HepG2 (cell line): Measurements from ENCODE around the gene RBM6. TPM values are rescaled to one million over a fixed set of nuclear protein-coding genes. Genes with fewer than 3 reads are reported as not detected.

ENCODE experiments used
- ATAC-seq: fragments of 200-7000 bp; cut with Tn5 transposase; 3 replicates; pipeline ENCODE4 v1.9.1; 2020; ENCODE audit warnings: mild to moderate bottlenecking, moderate library complexity
- BruUV-seq: library from RNA; stranded (reverse); fragments of 400-500 nt; replicated peaks from 2 replicates; lab custom pipeline; 2021; lab: Mats Ljungman, UMichigan
- CTCF ChIA-PET: fragments of 300-600 bp; formaldehyde crosslinking; extraction: SDS; loops from one replicate; lab custom pipeline; 2021; ENCODE audit warnings: low total read pairs, inconsistent platforms, low intra/inter-chr PET ratio; lab: Yijun Ruan, JAX
- POLR2A ChIA-PET: fragments of 350-600 bp; sonication (Branson Sonifier 250); formaldehyde crosslinking; loops from one replicate; lab custom pipeline; 2020; ENCODE audit warnings: antibody characterized with exemption, inconsistent platforms; lab: Yijun Ruan, JAX
- DNase-seq: peaks from one replicate; pipeline ENCODE4 v3.0.0-alpha.2; 2015; ENCODE audit warnings: low spot score
- FAIRE-seq: peaks from 3 replicates; lab custom pipeline; 2011; peaks lifted over from hg19 to GRCh38; lab: Jason Lieb, UNC
- H2AFZ ChIP-seq: one replicate; pipeline ENCODE4 v1.6.1; 2011; ENCODE audit warnings: low read length, inconsistent platforms
- H3K27ac ChIP-seq: fragments of 300-600 bp; 3 replicates; pipeline ENCODE4 v1.8.0; 2011; ENCODE audit warnings: mixed run types, mild to moderate bottlenecking, mixed read lengths, low read length, inconsistent platforms; ENCODE audit not compliant: insufficient read depth; ENCODE audit errors: extremely low read length
- H3K27me3 ChIP-seq, 2 experiments: fragments of 200-600 bp in 1 of 2; 2 replicates in 1 of 2; 3 replicates in 1 of 2; pipeline versions ENCODE4 v1.6.0 to v1.8.0; 2011; ENCODE audit warnings: low read length in 2 of 2, mild to moderate bottlenecking in 2 of 2, moderate library complexity in 2 of 2, inconsistent platforms in 1 of 2; ENCODE audit not compliant: insufficient read depth in 2 of 2, control insufficient read depth in 1 of 2
- H3K36me3 ChIP-seq, 2 experiments: fragments of 200-600 bp in 1 of 2; replicated peaks in 1 of 2; 2 replicates in 1 of 2; 3 replicates in 1 of 2; pipeline versions ENCODE4 v1.5.1 to v1.8.0; 2011; ENCODE audit warnings: low read length in 2 of 2, inconsistent platforms in 1 of 2; ENCODE audit not compliant: insufficient read depth in 2 of 2, control insufficient read depth in 1 of 2
- H3K4me1 ChIP-seq: 2 replicates; pipeline ENCODE4 v1.5.1; 2012; ENCODE audit warnings: low read length, inconsistent platforms; ENCODE audit not compliant: insufficient read depth
- H3K4me2 ChIP-seq: 2 replicates; pipeline ENCODE4 v1.6.0; 2011; ENCODE audit warnings: low read depth, low read length, inconsistent platforms
- H3K4me3 ChIP-seq, 3 experiments: fragments of 200-600 bp in 1 of 3; sonication (generic), shearing (Covaris generic) in 1 of 3; replicated peaks in 1 of 3; 2 replicates each; pipeline ENCODE4 v1.5.1; 2011 to 2016; ENCODE audit warnings: low read length in 3 of 3, inconsistent platforms in 2 of 3, low read depth in 2 of 3, mild to moderate bottlenecking in 2 of 3, control low read depth in 1 of 3, mixed read lengths in 1 of 3; ENCODE audit not compliant: insufficient read depth in 1 of 3
- H3K79me2 ChIP-seq: one replicate; pipeline ENCODE4 v1.6.1; 2011; ENCODE audit warnings: low read length, inconsistent platforms; ENCODE audit not compliant: insufficient read depth
- H3K9ac ChIP-seq: 2 replicates; pipeline ENCODE4 v1.6.0; 2011; ENCODE audit warnings: mild to moderate bottlenecking, low read depth, low read length, inconsistent platforms; ENCODE audit not compliant: insufficient read depth
- H3K9me3 ChIP-seq: 2 replicates; pipeline ENCODE4 v1.5.1; 2012; ENCODE audit warnings: mild to moderate bottlenecking, low read length
- H4K20me1 ChIP-seq: 2 replicates; pipeline ENCODE4 v1.6.0; 2011; ENCODE audit warnings: inconsistent platforms, mild to moderate bottlenecking, low read length, moderate library complexity; ENCODE audit not compliant: insufficient read depth
- CTCF ChIP-seq: sonication (generic); formaldehyde crosslinking; IDR thresholded peaks from 2 replicates; pipeline ENCODE4 v1.5.0; 2020; ENCODE audit warnings: mild to moderate bottlenecking, missing genetic modification reagents, moderate library complexity
- GATA4 ChIP-seq: sonication (generic); IDR thresholded peaks from 2 replicates; pipeline ENCODE4 v1.6.1; 2016; ENCODE audit warnings: antibody characterized with exemption, low read depth, borderline replicate concordance
- HNRNPL ChIP-seq: fragments of 200-400 bp; formaldehyde crosslinking; IDR thresholded peaks from 2 replicates; pipeline ENCODE4 v1.6.1; 2017; ENCODE audit warnings: mild to moderate bottlenecking, low read depth, low read length
- IKZF1 ChIP-seq: fragments of 450-650 bp; IDR thresholded peaks from 2 replicates; pipeline ENCODE4 v1.7.1; 2016
- PITX1 ChIP-seq: sonication (generic); formaldehyde crosslinking; IDR thresholded peaks from 2 replicates; pipeline ENCODE4 v1.5.1; 2020; ENCODE audit warnings: mild to moderate bottlenecking, missing genetic modification reagents
- PRPF4 ChIP-seq: fragments of 200-400 bp; formaldehyde crosslinking; IDR thresholded peaks from 2 replicates; pipeline ENCODE4 v1.6.1; 2016; ENCODE audit warnings: low read length, low read depth; ENCODE audit not compliant: poor library complexity, severe bottlenecking
- ZBTB49 ChIP-seq: sonication (generic); formaldehyde crosslinking; IDR thresholded peaks from 2 replicates; pipeline ENCODE4 v1.4.0; 2020; ENCODE audit warnings: missing genetic modification reagents, borderline replicate concordance
- ZNF33B ChIP-seq: sonication (generic); formaldehyde crosslinking; IDR thresholded peaks from 2 replicates; pipeline ENCODE4 v1.5.1; 2020; ENCODE audit warnings: mild to moderate bottlenecking, missing genetic modification reagents
- WGBS: methylation state at CpG from one replicate; pipeline ENCODE4 v1.1.6; 2017; ENCODE audit warnings: low lambda C conversion rate; 5-methylcytosine and 5-hydroxymethylcytosine counted together
- in situ Hi-C: cut with HindIII; loops from 2 replicates; pipeline ENCODE4 v1.10.0; 2017; ENCODE audit warnings: low pct_unique_long_range_greater_than_20kb; ENCODE audit not compliant: extremely low pct_ligation_motif_present
- intact Hi-C: fragments of 100-400 bp; cut with micrococcal nuclease; formaldehyde crosslinking; loops from one replicate; pipeline ENCODE4 v1.10.0; 2022; ENCODE audit not compliant: unreplicated experiment
- polyA plus RNA-seq, 8 experiments: library from polyadenylated mRNA; depleted of rRNA in 3 of 8; stranded (reverse) in 7 of 8; unstranded in 1 of 8; fragments of >200 nt; fragmentation: Illumina TruSeq in 4 of 8; extraction: Trizol in 4 of 8; gene quantifications; 2 replicates each; pipeline versions ENCODE4 v1.2.1 to v1.2.3, GENCODE V29; 2011 to 2016; ENCODE audit warnings: low read depth in 4 of 8, missing spikeins in 1 of 8, mixed read lengths in 1 of 8; ENCODE audit not compliant: insufficient read depth in 1 of 8
- total RNA-seq, 5 experiments: library from RNA; depleted of rRNA; stranded (reverse); fragments of >200 nt; fragmentation: Illumina TruSeq; extraction: Trizol; gene quantifications; 2 replicates each; pipeline ENCODE4 v1.2.3, GENCODE V29; 2016; ENCODE audit warnings: low read depth in 1 of 5
- TF ChIP-seq, protein P1 (sequence below): sonication (generic); formaldehyde crosslinking; IDR thresholded peaks from 2 replicates; pipeline ENCODE4 v1.8.1; 2023; ENCODE audit warnings: mild to moderate bottlenecking, moderate library complexity, missing genetic modification reagents
- TF ChIP-seq, protein P2 (sequence below): IDR thresholded peaks from 2 replicates; pipeline ENCODE4 v1.6.1; 2016; ENCODE audit warnings: missing biosample characterization, missing genetic modification reagents, low read depth
- TF ChIP-seq, protein P3 (sequence below): sonication (generic); formaldehyde crosslinking; conservative IDR thresholded peaks from 2 replicates; pipeline ENCODE4 v1.8.1; 2023; ENCODE audit warnings: missing genetic modification reagents
- TF ChIP-seq, protein P4 (sequence below): sonication (generic); formaldehyde crosslinking; IDR thresholded peaks from 2 replicates; pipeline ENCODE4 v1.9.0; 2022; ENCODE audit warnings: low read depth, missing genetic modification reagents

The RBM6 gene
- total and polyA plus RNA-seq, 2 of the 13 experiments (the other 11 are each of a cell fraction or from before 2014, with no cell fraction given) = 72.7 to 86.1 TPM

DNA sequence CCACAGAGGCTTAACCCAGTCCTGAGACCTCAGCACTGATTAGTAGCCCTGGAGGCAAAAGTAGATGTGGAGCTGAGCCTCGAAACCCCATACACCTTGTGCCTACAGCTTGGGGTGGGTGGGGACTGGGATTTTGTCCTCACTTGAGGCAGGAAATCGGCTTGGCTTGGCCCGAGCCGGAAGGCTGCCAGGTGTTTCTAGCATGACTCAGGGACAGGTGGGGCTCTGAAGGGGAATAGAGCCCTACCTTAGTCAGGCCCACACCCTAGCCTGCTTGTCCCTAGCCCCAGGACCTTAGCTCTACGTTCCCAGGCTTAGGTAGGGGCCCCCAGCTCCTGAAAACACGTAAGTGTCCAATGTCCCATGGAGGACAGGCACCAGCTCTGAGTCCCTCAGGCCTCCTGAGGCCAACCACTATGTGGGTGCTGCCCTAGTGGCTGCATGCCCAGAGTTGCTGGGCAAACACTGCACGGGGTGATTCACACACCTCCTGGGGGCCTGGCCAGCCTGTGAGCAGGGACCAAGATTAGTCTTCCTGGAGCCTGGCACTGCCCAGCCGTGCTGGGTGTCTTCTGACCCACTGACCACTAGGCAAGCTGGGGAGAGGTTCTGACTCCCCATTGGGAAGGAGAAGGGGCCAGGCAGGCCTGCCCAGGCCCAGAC lies 39.3 kb upstream of the RBM6 start:
- H3K4me3 ChIP-seq = no peak overlapping the region
- peak overlapping the region; percentile 39; the same call in 1 of the 2 replicates for H3K4me2 ChIP-seq
- no TSS peak for BruUV-seq
- in situ Hi-C loops (loop anchor here (10.0 kb wide), 1 partner anchor 96 kb away; the partner anchor contains the start of gene INKA1), intact Hi-C loops (loop anchor here (2.0 kb wide), 1 partner anchor 28 kb away; no protein-coding TSS in a partner anchor)
- no peaks in the 10 kb centered on the region for H4K20me1 ChIP-seq
- H3K27ac ChIP-seq = no peak overlapping the region
- H3K9me3 ChIP-seq = no peaks in the 10 kb centered on the region
- ATAC-seq (peak; percentile 16), FAIRE-seq (no peak), DNase-seq (no peak)
- ChIA-PET POLR2A (no interaction called here), CTCF (no interaction called here)
- peak overlapping the region; percentile 32 for H2AFZ ChIP-seq
- no peaks in the 10 kb centered on the region for H3K36me3 ChIP-seq
- WGBS = 13% methylated on average over 3 of the region's 8 CpGs
- H3K9ac ChIP-seq = no peak overlapping the region
- H3K27me3 ChIP-seq = peaks cover 1 to 3% of the 10 kb centered on the region in 2 experiments; a peak in 1 of 5 replicates
- H3K79me2 ChIP-seq = no peaks in the 10 kb centered on the region
- peaks cover 39% of the 10 kb centered on the region for H3K4me1 ChIP-seq
- TF ChIP-seq PITX1 (CRISPR knock-in tag) (no peak), ZBTB49 (CRISPR knock-in tag) (no peak), ZNF33B (no peak), GATA4 (no peak), IKZF1 (no peak), CTCF (CRISPR knock-in tag) (0 out of 2 replicates have a peak, but pooled peaks have one; percentile 4), PRPF4 (no peak), HNRNPL (peak; percentile 80; the same call in 1 of the 2 replicates)
- TF ChIP-seq, protein P1, sequence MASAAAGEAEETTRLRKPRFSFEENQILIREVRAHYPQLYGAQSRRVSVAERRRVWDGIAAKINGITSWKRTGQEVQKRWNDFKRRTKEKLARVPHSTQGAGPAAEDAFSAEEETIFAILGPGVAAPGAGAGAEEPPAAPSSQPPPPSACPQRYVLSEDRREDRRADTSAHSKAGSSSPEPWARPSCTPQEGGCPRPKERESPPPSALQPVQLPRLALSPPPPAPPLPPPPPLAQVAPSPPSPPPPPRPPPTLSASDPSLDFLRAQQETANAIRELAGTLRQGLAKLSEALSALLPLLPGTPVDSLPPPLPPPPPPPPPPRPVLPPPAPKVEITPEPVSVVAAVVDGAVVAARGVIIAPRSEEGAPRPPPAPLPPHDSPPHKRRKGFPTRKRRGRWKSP = no peak
- TF ChIP-seq, protein P2, sequence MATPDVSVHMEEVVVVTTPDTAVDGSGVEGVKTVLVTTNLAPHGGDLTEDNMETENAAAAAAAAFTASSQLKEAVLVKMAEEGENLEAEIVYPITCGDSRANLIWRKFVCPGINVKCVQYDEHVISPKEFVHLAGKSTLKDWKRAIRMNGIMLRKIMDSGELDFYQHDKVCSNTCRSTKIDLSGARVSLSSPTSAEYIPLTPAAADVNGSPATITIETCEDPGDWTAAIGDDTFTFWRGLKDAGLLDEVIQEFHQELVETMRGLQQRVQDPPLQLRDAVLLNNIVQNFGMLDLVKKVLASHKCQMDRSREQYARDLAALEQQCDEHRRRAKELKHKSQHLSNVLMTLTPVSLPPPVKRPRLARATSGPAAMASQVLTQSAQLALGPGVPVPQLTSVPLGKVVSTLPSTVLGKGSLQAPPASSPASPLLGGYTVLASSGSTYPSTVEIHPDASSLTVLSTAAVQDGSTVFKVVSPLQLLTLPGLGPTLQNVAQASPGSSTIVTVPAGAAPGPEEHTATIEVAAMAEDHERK (CRISPR knock-in tag) = no peak
- TF ChIP-seq, protein P3, sequence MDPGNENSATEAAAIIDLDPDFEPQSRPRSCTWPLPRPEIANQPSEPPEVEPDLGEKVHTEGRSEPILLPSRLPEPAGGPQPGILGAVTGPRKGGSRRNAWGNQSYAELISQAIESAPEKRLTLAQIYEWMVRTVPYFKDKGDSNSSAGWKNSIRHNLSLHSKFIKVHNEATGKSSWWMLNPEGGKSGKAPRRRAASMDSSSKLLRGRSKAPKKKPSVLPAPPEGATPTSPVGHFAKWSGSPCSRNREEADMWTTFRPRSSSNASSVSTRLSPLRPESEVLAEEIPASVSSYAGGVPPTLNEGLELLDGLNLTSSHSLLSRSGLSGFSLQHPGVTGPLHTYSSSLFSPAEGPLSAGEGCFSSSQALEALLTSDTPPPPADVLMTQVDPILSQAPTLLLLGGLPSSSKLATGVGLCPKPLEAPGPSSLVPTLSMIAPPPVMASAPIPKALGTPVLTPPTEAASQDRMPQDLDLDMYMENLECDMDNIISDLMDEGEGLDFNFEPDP (CRISPR knock-in tag) = 0 out of 2 replicates have a peak, but pooled peaks have one; percentile 63
- TF ChIP-seq, protein P4, sequence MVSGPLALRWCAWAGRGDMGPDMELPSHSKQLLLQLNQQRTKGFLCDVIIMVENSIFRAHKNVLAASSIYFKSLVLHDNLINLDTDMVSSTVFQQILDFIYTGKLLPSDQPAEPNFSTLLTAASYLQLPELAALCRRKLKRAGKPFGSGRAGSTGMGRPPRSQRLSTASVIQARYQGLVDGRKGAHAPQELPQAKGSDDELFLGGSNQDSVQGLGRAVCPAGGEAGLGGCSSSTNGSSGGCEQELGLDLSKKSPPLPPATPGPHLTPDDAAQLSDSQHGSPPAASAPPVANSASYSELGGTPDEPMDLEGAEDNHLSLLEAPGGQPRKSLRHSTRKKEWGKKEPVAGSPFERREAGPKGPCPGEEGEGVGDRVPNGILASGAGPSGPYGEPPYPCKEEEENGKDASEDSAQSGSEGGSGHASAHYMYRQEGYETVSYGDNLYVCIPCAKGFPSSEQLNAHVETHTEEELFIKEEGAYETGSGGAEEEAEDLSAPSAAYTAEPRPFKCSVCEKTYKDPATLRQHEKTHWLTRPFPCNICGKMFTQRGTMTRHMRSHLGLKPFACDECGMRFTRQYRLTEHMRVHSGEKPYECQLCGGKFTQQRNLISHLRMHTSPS = peak; percentile 64; the same call in 1 of the 2 replicates
